SU-DHL-6 (cell line): ENCODE results near the gene ATF6.

ENCODE experiments used
- H2AFZ ChIP-seq: fragments of 200-600 bp; sonication (generic); 2 replicates; pipeline ENCODE4 v1.6.1; 2014; ENCODE audit warnings: low read depth, mild to moderate bottlenecking, moderate library complexity, mixed read lengths, antibody characterized with exemption, low read length; ENCODE audit not compliant: severe bottlenecking
- H3F3A ChIP-seq: fragments of 200-600 bp; shearing (Covaris generic); 2 replicates; pipeline ENCODE4 v1.6.0; 2016; ENCODE audit warnings: antibody characterized with exemption, mild to moderate bottlenecking; ENCODE audit not compliant: insufficient read depth
- H3K27ac ChIP-seq: fragments of 200-600 bp; sonication (generic); 2 replicates; pipeline ENCODE4 v1.5.1; 2016; ENCODE audit warnings: low read depth, mild to moderate bottlenecking, low read length, moderate library complexity, mixed read lengths
- H3K27me3 ChIP-seq: fragments of 200-600 bp; sonication (generic), shearing (Covaris generic); 2 replicates; pipeline ENCODE4 v1.6.0; 2014; ENCODE audit warnings: mild to moderate bottlenecking, low read length
- H3K36me3 ChIP-seq: fragments of 200-600 bp; sonication (generic); 2 replicates; pipeline ENCODE4 v1.6.1; 2014; ENCODE audit warnings: mild to moderate bottlenecking, low read length, mixed read lengths
- H3K4me2 ChIP-seq: fragments of 300-600, 200-600 bp; shearing (Covaris generic), sonication (generic); 2 replicates; pipeline ENCODE4 v1.6.0; 2014; ENCODE audit warnings: low read length, low read depth, mild to moderate bottlenecking; ENCODE audit not compliant: poor library complexity, severe bottlenecking
- H3K4me3 ChIP-seq: fragments of 200-600 bp; sonication (generic); 2 replicates; pipeline ENCODE4 v1.5.1; 2014; ENCODE audit warnings: antibody characterized with exemption, low read length, mild to moderate bottlenecking, mixed read lengths; ENCODE audit not compliant: insufficient read depth, poor library complexity, severe bottlenecking
- H3K79me2 ChIP-seq: fragments of 200-600 bp; sonication (generic); 2 replicates; pipeline ENCODE4 v1.6.1; 2014; ENCODE audit warnings: mild to moderate bottlenecking, low read length, moderate library complexity; ENCODE audit not compliant: insufficient read depth
- H3K9ac ChIP-seq: fragments of 200-600 bp; sonication (generic); 2 replicates; pipeline ENCODE4 v1.7.0; 2014; ENCODE audit warnings: mild to moderate bottlenecking, low read length
- H3K9me2 ChIP-seq: fragments of 200-600 bp; sonication (generic); replicated peaks from 2 replicates; pipeline ENCODE4 v1.6.1; 2014; ENCODE audit warnings: low read length; ENCODE audit not compliant: insufficient read depth
- H3K9me3 ChIP-seq: fragments of 200-600 bp; sonication (generic); 2 replicates; pipeline ENCODE4 v1.6.1; 2014; ENCODE audit warnings: low read length, mixed read lengths; ENCODE audit not compliant: insufficient read depth
- H4K20me1 ChIP-seq: fragments of 200-600 bp; sonication (generic); 2 replicates; pipeline ENCODE4 v1.6.1; 2014; ENCODE audit warnings: low read depth, mild to moderate bottlenecking, antibody characterized with exemption, low read length, moderate library complexity, mixed read lengths
- CTCF ChIP-seq: fragments of 200-600 bp; sonication (generic); IDR thresholded peaks from one replicate; pipeline ENCODE4 v1.5.1; 2017; ENCODE audit warnings: antibody characterized with exemption, mild to moderate bottlenecking, low read length, moderate library complexity; ENCODE audit not compliant: insufficient read depth, poor library complexity, severe bottlenecking
- EZH2phosphoT487 ChIP-seq: fragments of 200-600 bp; sonication (generic), shearing (Covaris generic); conservative IDR thresholded peaks from 2 replicates; pipeline ENCODE4 v1.6.1; 2018; ENCODE audit warnings: mild to moderate bottlenecking, antibody characterized with exemption, low read length, moderate library complexity, mixed read lengths

The ATF6 gene

GRCh38 chr1:161952607-161953172 is 186.6 kb downstream of the ATF6 start:
- Histone ChIP-seq H2AFZ (no peak overlapping the region), H3K9me3 (no peaks in the 10 kb centered on the region), H3K9me2 (no peaks in the 10 kb centered on the region), H3K9ac (no peak overlapping the region), H3F3A (no peaks in the 10 kb centered on the region), H3K27me3 (no peaks in the 10 kb centered on the region), H4K20me1 (no peaks in the 10 kb centered on the region), H3K4me3 (no peak overlapping the region), H3K36me3 (no peaks in the 10 kb centered on the region), H3K79me2 (no peaks in the 10 kb centered on the region), H3K27ac (no peak overlapping the region), H3K4me2 (no peak overlapping the region)
- no peak for TF ChIP-seq CTCF
- TF ChIP-seq EZH2phosphoT487 = no peak

- Histone ChIP-seq H3K9me3 (no peaks in the 10 kb centered on the region), H3F3A (no peaks in the 10 kb centered on the region), H3K36me3 (no peaks in the 10 kb centered on the region), H3K27me3 (no peaks in the 10 kb centered on the region), H3K9me2 (no peaks in the 10 kb centered on the region), H3K79me2 (no peaks in the 10 kb centered on the region), H3K4me2 (no peak overlapping the region), H3K4me3 (no peak overlapping the region), H3K9ac (no peak overlapping the region), H4K20me1 (no peaks in the 10 kb centered on the region), H2AFZ (no peak overlapping the region), H3K27ac (no peak overlapping the region)
- no peak for TF ChIP-seq EZH2phosphoT487
- no peak for TF ChIP-seq CTCF
Measured at GRCh38 chr1:161953256-161953920, 187.3 kb downstream of the ATF6 start.

DNA sequence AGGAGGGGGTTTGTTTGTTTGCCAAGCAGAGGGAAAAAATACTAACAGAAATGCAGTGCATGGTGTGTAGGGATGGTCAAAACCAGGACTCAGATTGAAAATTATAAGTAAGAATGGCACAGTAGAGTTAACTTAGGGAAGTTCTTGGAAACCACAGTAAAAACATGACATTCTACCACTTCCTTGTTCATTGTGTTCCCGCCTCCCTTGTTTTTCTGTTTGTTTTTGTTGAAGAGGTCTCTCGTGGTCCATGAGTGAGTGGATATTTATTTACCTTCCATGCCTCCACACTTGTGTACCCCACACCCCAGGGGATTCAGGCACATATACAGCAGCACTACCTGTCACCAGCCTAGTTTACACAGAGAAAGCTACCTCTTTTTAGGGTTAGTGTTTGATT is 187.9 kb downstream of the ATF6 start:
- Histone ChIP-seq H3K9me3 (no peaks in the 10 kb centered on the region), H3K4me3 (no peak overlapping the region), H3K79me2 (no peaks in the 10 kb centered on the region), H3K9me2 (no peaks in the 10 kb centered on the region), H3K36me3 (no peaks in the 10 kb centered on the region; the same call in 1 of the 2 replicates), H3K27me3 (no peaks in the 10 kb centered on the region), H3K9ac (no peak overlapping the region), H2AFZ (no peak overlapping the region), H4K20me1 (no peaks in the 10 kb centered on the region), H3F3A (no peaks in the 10 kb centered on the region), H3K4me2 (no peak overlapping the region), H3K27ac (no peak overlapping the region)
- no peak for TF ChIP-seq EZH2phosphoT487
- TF ChIP-seq CTCF = no peak
